ENCODE measurements around the gene NDRG3.

Gene NDRG3

GRCh38 chr20:36745927-36746659 is at the start of gene NDRG3:
Gene NDRG3 (minus strand): TSS chr20:36746090. CDS start chr20:36721735, 24,355 bp downstream.
- Mint-ChIP-seq H3K9me3 (no peaks in the 10 kb centered on the region), H3K4me3 (peak within 1 kb of the TSS; percentile 88), H3K4me1 (ENCODE audit: low read depth) (peaks cover 19% of the 10 kb centered on the region), H3K27ac (peak within 1 kb of the TSS; percentile 97), H3K36me3 (ENCODE audit: low read depth) (peaks cover 22% of the 10 kb centered on the region), H3K27me3 (no peaks in the 10 kb centered on the region)
- DNase-seq: peak; percentile 92

GRCh38 chr20:36794116-36794474 is 48.2 kb upstream of the NDRG3 start:
- Mint-ChIP-seq H3K4me1 (ENCODE audit: low read depth) (no peaks in the 10 kb centered on the region), H3K27ac (no peak overlapping the region), H3K9me3 (no peaks in the 10 kb centered on the region), H3K36me3 (ENCODE audit: low read depth) (no peaks in the 10 kb centered on the region), H3K27me3 (no peaks in the 10 kb centered on the region), H3K4me3 (no peak overlapping the region)
- no peak for DNase-seq

- H3K4me3 Mint-ChIP-seq: no peak overlapping the region
- H3K27ac Mint-ChIP-seq: no peak overlapping the region
Observed at GRCh38 chr20:36793294-36794115, 47.6 kb upstream of the NDRG3 start.

GRCh38 chr20:36792422-36792821 is 46.5 kb upstream of the NDRG3 start:
- no peak overlapping the region for H3K4me3 Mint-ChIP-seq
- no peaks in the 10 kb centered on the region for H3K4me1 Mint-ChIP-seq (ENCODE audit: low read depth)
- no peak overlapping the region for H3K27ac Mint-ChIP-seq
- no peaks in the 10 kb centered on the region for H3K27me3 Mint-ChIP-seq
- H3K9me3 Mint-ChIP-seq: no peaks in the 10 kb centered on the region
- no peak for DNase-seq
- no peaks in the 10 kb centered on the region for H3K36me3 Mint-ChIP-seq (ENCODE audit: low read depth)

More at GRCh38 chr20:36793294-36794115, 47.6 kb upstream of the NDRG3 start:
- Mint-ChIP-seq H3K36me3 (ENCODE audit: low read depth) (no peaks in the 10 kb centered on the region), H3K4me1 (ENCODE audit: low read depth) (no peaks in the 10 kb centered on the region), H3K27me3 (no peaks in the 10 kb centered on the region), H3K9me3 (no peaks in the 10 kb centered on the region)
- DNase-seq: no peak

GRCh38 chr20:36791862-36792261 is 46.0 kb upstream of the NDRG3 start:
- Mint-ChIP-seq H3K4me3 (no peak overlapping the region), H3K27me3 (no peaks in the 10 kb centered on the region), H3K36me3 (ENCODE audit: low read depth) (no peaks in the 10 kb centered on the region), H3K9me3 (no peaks in the 10 kb centered on the region), H3K27ac (no peak overlapping the region), H3K4me1 (ENCODE audit: low read depth) (no peaks in the 10 kb centered on the region)
- DNase-seq: no peak

- Mint-ChIP-seq H3K9me3 (no peaks in the 10 kb centered on the region), H3K4me1 (ENCODE audit: low read depth) (no peaks in the 10 kb centered on the region), H3K27me3 (no peaks in the 10 kb centered on the region), H3K4me3 (no peak overlapping the region), H3K36me3 (ENCODE audit: low read depth) (no peaks in the 10 kb centered on the region), H3K27ac (no peak overlapping the region)
- no peak for DNase-seq
Observed at GRCh38 chr20:36786663-36787062, 40.8 kb upstream of the NDRG3 start.

GRCh38 chr20:36786246-36786645 is 40.4 kb upstream of the NDRG3 start:
- H3K4me3 Mint-ChIP-seq: no peak overlapping the region
- no peaks in the 10 kb centered on the region for H3K9me3 Mint-ChIP-seq
- no peaks in the 10 kb centered on the region for H3K36me3 Mint-ChIP-seq (ENCODE audit: low read depth)
- H3K27me3 Mint-ChIP-seq: no peaks in the 10 kb centered on the region
- no peak overlapping the region for H3K27ac Mint-ChIP-seq
- no peaks in the 10 kb centered on the region for H3K4me1 Mint-ChIP-seq (ENCODE audit: low read depth)
- no peak for DNase-seq

- Mint-ChIP-seq H3K27me3 (no peaks in the 10 kb centered on the region), H3K36me3 (ENCODE audit: low read depth) (no peaks in the 10 kb centered on the region), H3K4me3 (no peak overlapping the region), H3K4me1 (ENCODE audit: low read depth) (no peaks in the 10 kb centered on the region), H3K9me3 (no peaks in the 10 kb centered on the region), H3K27ac (no peak overlapping the region)
- no peak for DNase-seq
Observed at GRCh38 chr20:36785308-36785707, 39.4 kb upstream of the NDRG3 start.

- Mint-ChIP-seq H3K4me3 (no peak overlapping the region), H3K36me3 (ENCODE audit: low read depth) (no peaks in the 10 kb centered on the region), H3K27ac (no peak overlapping the region), H3K4me1 (ENCODE audit: low read depth) (no peaks in the 10 kb centered on the region), H3K27me3 (no peaks in the 10 kb centered on the region), H3K9me3 (no peaks in the 10 kb centered on the region)
- no peak for DNase-seq
Observed at GRCh38 chr20:36784900-36785299, 39.0 kb upstream of the NDRG3 start.

- H3K4me1 Mint-ChIP-seq (ENCODE audit: low read depth): no peaks in the 10 kb centered on the region
- H3K9me3 Mint-ChIP-seq: no peaks in the 10 kb centered on the region
- H3K36me3 Mint-ChIP-seq (ENCODE audit: low read depth): no peaks in the 10 kb centered on the region
- H3K4me3 Mint-ChIP-seq: no peak overlapping the region
- no peak overlapping the region for H3K27ac Mint-ChIP-seq
- no peak for DNase-seq
- H3K27me3 Mint-ChIP-seq: no peaks in the 10 kb centered on the region
Observed at GRCh38 chr20:36784116-36784515, 38.2 kb upstream of the NDRG3 start.

- H3K27ac Mint-ChIP-seq: no peak overlapping the region
- no peaks in the 10 kb centered on the region for H3K36me3 Mint-ChIP-seq (ENCODE audit: low read depth)
- no peaks in the 10 kb centered on the region for H3K27me3 Mint-ChIP-seq
- peaks cover 2% of the 10 kb centered on the region for H3K4me1 Mint-ChIP-seq (ENCODE audit: low read depth)
- H3K4me3 Mint-ChIP-seq: no peak overlapping the region
- no peaks in the 10 kb centered on the region for H3K9me3 Mint-ChIP-seq
- no peak for DNase-seq
Observed at GRCh38 chr20:36779656-36780025, 33.8 kb upstream of the NDRG3 start.

GRCh38 chr20:36778831-36779655 is 33.2 kb upstream of the NDRG3 start:
- Mint-ChIP-seq H3K9me3 (no peaks in the 10 kb centered on the region), H3K4me1 (ENCODE audit: low read depth) (peaks cover 4% of the 10 kb centered on the region), H3K27me3 (no peaks in the 10 kb centered on the region), H3K27ac (no peak overlapping the region), H3K4me3 (no peak overlapping the region), H3K36me3 (ENCODE audit: low read depth) (peaks cover 1% of the 10 kb centered on the region)
- no peak for DNase-seq

- H3K27ac Mint-ChIP-seq: no peak overlapping the region
- H3K4me3 Mint-ChIP-seq: no peak overlapping the region
- no peak for DNase-seq
- peaks cover 9% of the 10 kb centered on the region for H3K36me3 Mint-ChIP-seq (ENCODE audit: low read depth)
- H3K27me3 Mint-ChIP-seq: no peaks in the 10 kb centered on the region
- peaks cover 13% of the 10 kb centered on the region for H3K4me1 Mint-ChIP-seq (ENCODE audit: low read depth)
- no peaks in the 10 kb centered on the region for H3K9me3 Mint-ChIP-seq
Observed at GRCh38 chr20:36777576-36777975, 31.7 kb upstream of the NDRG3 start.

GRCh38 chr20:36777167-36777566 is 31.3 kb upstream of the NDRG3 start:
- peaks cover 14% of the 10 kb centered on the region for H3K4me1 Mint-ChIP-seq (ENCODE audit: low read depth)
- no peak overlapping the region for H3K27ac Mint-ChIP-seq
- H3K27me3 Mint-ChIP-seq: no peaks in the 10 kb centered on the region
- DNase-seq: no peak
- no peaks in the 10 kb centered on the region for H3K9me3 Mint-ChIP-seq
- no peak overlapping the region for H3K4me3 Mint-ChIP-seq
- peaks cover 9% of the 10 kb centered on the region for H3K36me3 Mint-ChIP-seq (ENCODE audit: low read depth)
